ENCODE data around the gene MYRF.
A peak's percentile ranks its signal among the peaks of the same experiment; 100 is the strongest.

MYRF gene

DNA sequence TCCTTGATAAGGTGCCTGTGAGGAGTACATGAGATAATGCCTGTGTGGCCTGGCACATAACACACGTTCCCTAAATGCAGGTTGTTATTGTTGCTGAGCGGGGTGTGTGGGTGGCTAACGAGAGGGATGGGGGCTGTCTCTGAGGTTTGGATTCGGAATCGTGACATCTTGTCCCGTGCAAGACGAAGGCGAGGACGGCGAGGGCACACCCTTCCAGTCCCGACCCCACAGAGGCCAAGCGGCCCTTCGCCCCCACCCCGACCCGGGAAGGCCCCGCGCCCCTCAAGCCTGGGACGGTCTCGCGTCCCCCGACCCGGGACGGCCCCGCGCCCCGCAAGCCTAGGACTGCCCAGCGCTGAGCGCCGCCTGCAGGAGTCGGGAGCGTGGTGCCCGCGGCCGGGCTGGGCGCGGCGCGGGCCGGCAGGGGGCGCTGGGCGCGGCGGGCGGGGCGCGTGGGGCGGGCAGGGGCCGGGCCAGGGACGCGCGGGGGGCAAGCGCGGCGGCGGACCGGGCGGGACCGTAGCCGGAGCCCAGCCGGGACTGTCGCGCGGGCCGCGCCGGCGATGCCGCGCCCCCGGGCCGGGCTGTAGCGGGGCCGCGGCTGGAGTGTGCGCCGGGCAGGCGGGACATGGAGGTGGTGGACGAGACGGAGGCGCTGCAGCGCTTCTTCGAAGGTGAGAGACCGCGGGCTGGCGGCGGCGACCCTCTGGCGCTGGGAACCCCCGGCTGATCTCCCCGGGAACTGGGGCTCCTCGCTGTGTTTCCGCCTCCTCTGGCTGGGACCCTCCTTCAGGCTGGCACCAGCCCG is at the start of gene MYRF:
MYRF (plus strand) TSS at position 520 of the 808 bp plus-strand sequence; CDS start at position 629, 109 bp downstream.
- Histone ChIP-seq H3K27me3 (ENCODE audit: control insufficient read depth, insufficient read depth, low read length) (no peaks in the 10 kb centered on the region), H3K9me3 (ENCODE audit: control insufficient read depth, low read length) (no peaks in the 10 kb centered on the region), H3K4me3 (ENCODE audit: low read length) (peak within 1 kb of the TSS; percentile 82), H3K36me3 (ENCODE audit: control insufficient read depth, insufficient read depth, low read length) (no peaks in the 10 kb centered on the region), H3K9ac (ENCODE audit: low read length) (peak within 1 kb of the TSS; percentile 93), H3K4me1 (ENCODE audit: control insufficient read depth, insufficient read depth, low read length) (peaks cover 52% of the 10 kb centered on the region)

DNA sequence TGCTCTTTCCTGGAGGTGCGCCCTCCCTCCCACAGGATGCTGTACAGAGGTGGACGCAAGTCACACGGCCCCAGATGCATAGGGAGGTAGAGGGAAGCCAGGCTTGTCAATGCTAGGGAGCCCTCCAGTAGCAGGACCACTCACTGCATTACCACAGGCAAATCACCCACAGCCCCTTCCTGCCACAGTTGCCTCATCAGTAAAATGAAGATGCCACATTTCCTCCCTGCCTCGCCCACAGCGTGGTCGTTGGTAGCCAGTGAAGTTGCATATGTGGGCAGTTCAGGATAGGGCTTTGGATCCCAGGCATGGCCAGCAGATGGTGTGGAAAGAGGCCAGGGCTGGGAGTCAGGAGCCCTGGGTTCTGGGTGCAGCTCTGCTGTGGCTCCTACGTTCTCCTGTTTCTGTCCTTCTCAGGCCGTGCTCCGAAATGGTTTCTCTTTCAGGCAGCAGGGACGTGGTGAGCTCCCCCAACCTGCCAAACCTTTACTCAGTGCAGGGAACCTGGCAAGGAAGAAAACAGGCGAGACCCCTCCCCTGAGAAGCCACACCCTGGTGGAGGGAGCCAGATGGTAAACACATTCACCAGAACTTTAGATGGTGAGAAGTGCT is 49.6 kb upstream of the MYRF start:
- Histone ChIP-seq H3K4me1 (ENCODE audit: control insufficient read depth, insufficient read depth, low read length) (peaks cover 63% of the 10 kb centered on the region), H3K9me3 (ENCODE audit: control insufficient read depth, low read length) (no peaks in the 10 kb centered on the region), H3K36me3 (ENCODE audit: control insufficient read depth, insufficient read depth, low read length) (no peaks in the 10 kb centered on the region), H3K4me3 (ENCODE audit: low read length) (no peak overlapping the region), H3K9ac (ENCODE audit: low read length) (peak overlapping the region; percentile 31), H3K27me3 (ENCODE audit: control insufficient read depth, insufficient read depth, low read length) (no peaks in the 10 kb centered on the region)

- Histone ChIP-seq H3K9me3 (ENCODE audit: control insufficient read depth, low read length) (no peaks in the 10 kb centered on the region), H3K36me3 (ENCODE audit: control insufficient read depth, insufficient read depth, low read length) (no peaks in the 10 kb centered on the region), H3K27me3 (ENCODE audit: control insufficient read depth, insufficient read depth, low read length) (no peaks in the 10 kb centered on the region), H3K4me1 (ENCODE audit: control insufficient read depth, insufficient read depth, low read length) (peaks cover 43% of the 10 kb centered on the region), H3K4me3 (ENCODE audit: low read length) (no peak overlapping the region), H3K9ac (ENCODE audit: low read length) (no peak overlapping the region)
These were observed 47.6 kb upstream of the MYRF start for GRCh38 chr11:61704838-61705237.

- no peaks in the 10 kb centered on the region for H3K27me3 ChIP-seq (ENCODE audit: control insufficient read depth, insufficient read depth, low read length)
- H3K4me3 ChIP-seq (ENCODE audit: low read length), result no peak overlapping the region
- H3K9me3 ChIP-seq (ENCODE audit: control insufficient read depth, low read length), result no peaks in the 10 kb centered on the region
- H3K4me1 ChIP-seq (ENCODE audit: control insufficient read depth, insufficient read depth, low read length), result peaks cover 24% of the 10 kb centered on the region
- no peak overlapping the region for H3K9ac ChIP-seq (ENCODE audit: low read length)
- no peaks in the 10 kb centered on the region for H3K36me3 ChIP-seq (ENCODE audit: control insufficient read depth, insufficient read depth, low read length)
These were observed 45.7 kb upstream of the MYRF start for GRCh38 chr11:61706452-61707400.

- Histone ChIP-seq H3K27me3 (ENCODE audit: control insufficient read depth, insufficient read depth, low read length) (no peaks in the 10 kb centered on the region), H3K9me3 (ENCODE audit: control insufficient read depth, low read length) (no peaks in the 10 kb centered on the region), H3K4me3 (ENCODE audit: low read length) (no peak overlapping the region), H3K36me3 (ENCODE audit: control insufficient read depth, insufficient read depth, low read length) (no peaks in the 10 kb centered on the region), H3K9ac (ENCODE audit: low read length) (no peak overlapping the region), H3K4me1 (ENCODE audit: control insufficient read depth, insufficient read depth, low read length) (peaks cover 19% of the 10 kb centered on the region)
These were observed 44.9 kb upstream of the MYRF start for GRCh38 chr11:61707574-61707973.

DNA sequence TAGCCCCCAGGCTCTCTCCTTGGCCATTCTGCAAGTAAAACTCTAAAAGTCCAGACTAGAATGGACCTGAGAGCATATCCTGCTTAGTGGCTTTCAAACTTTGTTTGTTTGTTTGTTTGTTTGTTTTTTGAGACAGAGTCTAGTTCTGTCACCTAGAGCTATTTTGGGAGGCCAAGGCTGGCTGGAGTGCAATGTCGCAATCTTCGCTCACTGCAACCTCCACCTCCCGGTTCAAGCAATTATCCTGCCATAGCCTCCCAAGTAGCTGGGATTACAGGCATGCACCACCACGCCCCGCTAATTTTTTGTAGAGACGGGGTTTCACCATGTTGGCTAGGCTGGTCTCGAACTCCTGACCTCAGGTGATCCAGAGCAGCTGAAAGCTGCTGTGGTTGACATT is 43.3 kb upstream of the MYRF start:
- H3K27me3 ChIP-seq (ENCODE audit: control insufficient read depth, insufficient read depth, low read length), result no peaks in the 10 kb centered on the region
- peaks cover 13% of the 10 kb centered on the region for H3K4me1 ChIP-seq (ENCODE audit: control insufficient read depth, insufficient read depth, low read length)
- no peaks in the 10 kb centered on the region for H3K36me3 ChIP-seq (ENCODE audit: control insufficient read depth, insufficient read depth, low read length)
- H3K9ac ChIP-seq (ENCODE audit: low read length), result no peak overlapping the region
- no peak overlapping the region for H3K4me3 ChIP-seq (ENCODE audit: low read length)
- no peaks in the 10 kb centered on the region for H3K9me3 ChIP-seq (ENCODE audit: control insufficient read depth, low read length)

DNA sequence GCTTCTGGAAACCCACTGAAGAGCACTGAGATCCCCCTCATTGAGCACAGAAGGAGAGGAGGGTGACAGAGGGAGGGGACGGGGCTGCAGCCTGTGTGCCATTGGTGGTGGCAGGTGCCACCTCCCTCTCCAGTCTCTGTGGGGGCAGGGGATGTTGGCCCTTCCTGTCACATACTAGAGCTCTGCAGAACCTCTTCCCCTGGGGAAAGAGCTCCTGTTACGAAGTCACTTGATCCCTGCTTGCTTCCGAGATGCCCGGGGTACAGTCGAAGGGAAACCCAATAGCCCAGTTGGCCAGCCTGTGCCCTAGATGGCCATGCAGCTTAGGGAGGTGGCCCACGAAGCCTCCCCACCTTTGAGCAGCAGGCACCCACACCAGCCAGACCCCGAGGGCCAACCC is 42.9 kb upstream of the MYRF start:
- Histone ChIP-seq H3K36me3 (ENCODE audit: control insufficient read depth, insufficient read depth, low read length) (no peaks in the 10 kb centered on the region), H3K4me1 (ENCODE audit: control insufficient read depth, insufficient read depth, low read length) (peaks cover 13% of the 10 kb centered on the region), H3K27me3 (ENCODE audit: control insufficient read depth, insufficient read depth, low read length) (no peaks in the 10 kb centered on the region), H3K4me3 (ENCODE audit: low read length) (no peak overlapping the region), H3K9ac (ENCODE audit: low read length) (no peak overlapping the region), H3K9me3 (ENCODE audit: control insufficient read depth, low read length) (no peaks in the 10 kb centered on the region)

DNA sequence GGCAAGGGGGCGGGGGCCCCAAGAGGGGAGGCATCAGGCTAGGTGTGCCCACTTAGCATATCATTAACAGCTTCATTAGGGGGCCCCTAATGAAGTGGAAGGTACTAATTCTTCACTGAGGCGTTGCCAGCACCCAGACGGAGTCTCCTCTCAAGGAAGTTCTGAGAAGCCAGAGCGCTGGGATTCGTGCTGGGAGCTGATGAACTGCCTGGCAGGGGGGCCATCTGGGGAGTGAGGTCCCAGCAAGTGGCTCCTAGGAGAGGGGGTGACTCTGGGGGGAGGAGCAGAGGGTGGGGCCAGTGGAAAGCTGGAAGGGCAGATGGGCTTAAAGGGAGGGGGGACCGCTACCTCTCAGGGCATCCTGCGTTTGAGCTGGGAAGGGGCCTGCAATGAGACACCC is 42.4 kb upstream of the MYRF start:
- H3K9ac ChIP-seq (ENCODE audit: low read length), result no peak overlapping the region
- H3K4me3 ChIP-seq (ENCODE audit: low read length), result no peak overlapping the region
- H3K4me1 ChIP-seq (ENCODE audit: control insufficient read depth, insufficient read depth, low read length), result peaks cover 13% of the 10 kb centered on the region
- H3K27me3 ChIP-seq (ENCODE audit: control insufficient read depth, insufficient read depth, low read length), result no peaks in the 10 kb centered on the region
- H3K9me3 ChIP-seq (ENCODE audit: control insufficient read depth, low read length), result no peaks in the 10 kb centered on the region
- H3K36me3 ChIP-seq (ENCODE audit: control insufficient read depth, insufficient read depth, low read length), result no peaks in the 10 kb centered on the region

- Histone ChIP-seq H3K4me3 (ENCODE audit: low read length) (no peak overlapping the region), H3K9me3 (ENCODE audit: control insufficient read depth, low read length) (no peaks in the 10 kb centered on the region), H3K36me3 (ENCODE audit: control insufficient read depth, insufficient read depth, low read length) (no peaks in the 10 kb centered on the region), H3K27me3 (ENCODE audit: control insufficient read depth, insufficient read depth, low read length) (no peaks in the 10 kb centered on the region), H3K4me1 (ENCODE audit: control insufficient read depth, insufficient read depth, low read length) (peaks cover 20% of the 10 kb centered on the region), H3K9ac (ENCODE audit: low read length) (no peak overlapping the region)
These were observed 41.4 kb upstream of the MYRF start for GRCh38 chr11:61711037-61711436.

GRCh38 chr11:61711498-61711897 is 40.9 kb upstream of the MYRF start:
- H3K36me3 ChIP-seq (ENCODE audit: control insufficient read depth, insufficient read depth, low read length), result no peaks in the 10 kb centered on the region
- no peak overlapping the region for H3K9ac ChIP-seq (ENCODE audit: low read length)
- H3K27me3 ChIP-seq (ENCODE audit: control insufficient read depth, insufficient read depth, low read length), result no peaks in the 10 kb centered on the region
- no peak overlapping the region for H3K4me3 ChIP-seq (ENCODE audit: low read length)
- peaks cover 25% of the 10 kb centered on the region for H3K4me1 ChIP-seq (ENCODE audit: control insufficient read depth, insufficient read depth, low read length)
- no peaks in the 10 kb centered on the region for H3K9me3 ChIP-seq (ENCODE audit: control insufficient read depth, low read length)

- H3K9me3 ChIP-seq (ENCODE audit: control insufficient read depth, low read length), result no peaks in the 10 kb centered on the region
- no peak overlapping the region for H3K4me3 ChIP-seq (ENCODE audit: low read length)
- no peaks in the 10 kb centered on the region for H3K27me3 ChIP-seq (ENCODE audit: control insufficient read depth, insufficient read depth, low read length)
- peaks cover 23% of the 10 kb centered on the region for H3K4me1 ChIP-seq (ENCODE audit: control insufficient read depth, insufficient read depth, low read length)
- H3K36me3 ChIP-seq (ENCODE audit: control insufficient read depth, insufficient read depth, low read length), result no peaks in the 10 kb centered on the region
- H3K9ac ChIP-seq (ENCODE audit: low read length), result no peak overlapping the region
These were observed 40.1 kb upstream of the MYRF start for GRCh38 chr11:61712314-61712713.

DNA sequence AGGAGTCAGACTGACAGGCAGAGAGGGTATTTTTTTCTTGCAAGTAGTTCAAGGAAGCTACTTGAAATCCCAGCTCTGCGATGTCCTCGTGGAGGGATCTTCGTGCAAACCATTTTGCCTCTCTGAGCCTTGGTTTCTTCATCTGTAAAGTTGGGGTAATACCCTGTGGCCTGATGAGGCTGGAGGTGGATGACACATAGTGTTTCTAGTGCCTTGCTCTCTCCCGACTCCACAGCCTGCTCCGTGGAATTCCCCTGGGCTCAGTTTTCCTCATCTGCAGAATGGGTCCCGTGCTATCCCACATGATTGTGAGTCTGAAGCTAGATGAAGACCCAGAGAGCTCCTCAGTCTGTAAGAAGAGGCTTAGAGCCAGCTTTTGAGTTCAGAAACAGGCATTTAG is 39.6 kb upstream of the MYRF start:
- Histone ChIP-seq H3K9ac (ENCODE audit: low read length) (no peak overlapping the region), H3K36me3 (ENCODE audit: control insufficient read depth, insufficient read depth, low read length) (no peaks in the 10 kb centered on the region), H3K27me3 (ENCODE audit: control insufficient read depth, insufficient read depth, low read length) (no peaks in the 10 kb centered on the region), H3K4me3 (ENCODE audit: low read length) (no peak overlapping the region), H3K4me1 (ENCODE audit: control insufficient read depth, insufficient read depth, low read length) (peaks cover 20% of the 10 kb centered on the region), H3K9me3 (ENCODE audit: control insufficient read depth, low read length) (no peaks in the 10 kb centered on the region)
